HCT116 (cell line): ENCODE results near the gene PIBF1. TPM values are rescaled to one million over a fixed set of nuclear protein-coding genes. Genes with fewer than 3 reads are reported as not detected.

Experiments
- ATAC-seq: fragments of 200-7000 bp; cut with Tn5 transposase; 2 replicates; pipeline ENCODE4 v1.9.1; 2020; ENCODE audit warnings: mild to moderate bottlenecking, moderate library complexity
- BruUV-seq: library from RNA; stranded (reverse); fragments of 400-500 nt; replicated peaks from 2 replicates; lab custom pipeline; 2021; lab: Mats Ljungman, UMichigan
- CTCF ChIA-PET: fragments of 300-600 bp; sonication (Branson Sonifier 250); formaldehyde crosslinking; loops from one replicate; lab custom pipeline; 2021; ENCODE audit warnings: antibody characterized with exemption; lab: Charles Lee
- POLR2A ChIA-PET: fragments of 300-600, 350-600 bp; sonication (Branson Sonifier 250); formaldehyde crosslinking; loops from one replicate; lab custom pipeline; 2021; ENCODE audit warnings: antibody characterized with exemption; lab: Charles Lee
- RAD21 ChIA-PET, 2 experiments: fragments of 300-600 bp; sonication (Branson Sonifier 250); formaldehyde crosslinking; loops; one replicate each; lab custom pipeline; 2023; ENCODE audit warnings: low total read pairs in 2 of 2; ENCODE audit not compliant: uncharacterized antibody in 2 of 2, unreplicated experiment in 2 of 2, low non-redundant PET in 1 of 2; lab: Charles Lee
- DNase-seq: peaks from one replicate; pipeline ENCODE4 v3.0.0-alpha.2; 2010; ENCODE audit warnings: low read depth, low spot score
- H2AFZ ChIP-seq: fragments of 200-600 bp; shearing (Covaris generic), sonication (generic); 2 replicates; pipeline ENCODE4 v1.6.1; 2017; ENCODE audit warnings: low read depth, mixed run types, mixed read lengths, antibody characterized with exemption, low read length; ENCODE audit not compliant: poor library complexity, severe bottlenecking
- H3K27ac ChIP-seq: 2 replicates; pipeline ENCODE4 v1.5.1; 2012; ENCODE audit warnings: low read depth, low read length
- H3K27me3 ChIP-seq: fragments of 200-600 bp; sonication (generic); 2 replicates; pipeline ENCODE4 v1.6.1; 2016; ENCODE audit warnings: mixed run types, low read length, mixed read lengths; ENCODE audit not compliant: insufficient read depth
- H3K36me3 ChIP-seq, 2 experiments: fragments of 200-500 bp in 1 of 2; fragments of 200-600 bp in 1 of 2; sonication (Bioruptor generic) in 1 of 2; sonication (generic) in 1 of 2; 2 replicates each; pipeline versions ENCODE4 v1.5.1 to v1.6.1; 2014 to 2016; ENCODE audit warnings: low read length in 2 of 2, inconsistent platforms in 1 of 2, mixed read lengths in 1 of 2, mixed run types in 1 of 2; ENCODE audit not compliant: insufficient read depth in 2 of 2, control insufficient read depth in 1 of 2
- H3K4me1 ChIP-seq, 2 experiments: fragments of 200-600 bp in 1 of 2; sonication (generic) in 1 of 2; 2 replicates each; pipeline versions ENCODE4 v1.5.1 to v1.6.1; 2012 to 2017; ENCODE audit warnings: low read length in 2 of 2, inconsistent platforms in 1 of 2, mild to moderate bottlenecking in 1 of 2, mixed read lengths in 1 of 2, mixed run types in 1 of 2, moderate library complexity in 1 of 2; ENCODE audit not compliant: insufficient read depth in 2 of 2, control insufficient read depth in 1 of 2
- H3K4me2 ChIP-seq: fragments of 200-600 bp; sonication (generic); 2 replicates; pipeline ENCODE4 v1.6.1; 2017; ENCODE audit warnings: mixed run types, low read length, mixed read lengths
- H3K4me3 ChIP-seq, 2 experiments: fragments of 200-600 bp in 1 of 2; sonication (generic) in 1 of 2; replicated peaks in 1 of 2; 2 replicates each; pipeline ENCODE4 v1.5.1; 2011 to 2016; ENCODE audit warnings: low read length in 2 of 2, control low read depth in 1 of 2, low read depth in 1 of 2, mild to moderate bottlenecking in 1 of 2, mixed read lengths in 1 of 2, mixed run types in 1 of 2
- H3K79me2 ChIP-seq: fragments of 200-600 bp; sonication (generic); 2 replicates; pipeline ENCODE4 v1.6.1; 2017; ENCODE audit warnings: mild to moderate bottlenecking, mixed run types, low read length, moderate library complexity, mixed read lengths; ENCODE audit not compliant: insufficient read depth
- H3K9ac ChIP-seq: fragments of 200-600 bp; sonication (generic); 2 replicates; pipeline ENCODE4 v1.6.1; 2016; ENCODE audit warnings: low read length, mixed read lengths
- H3K9me2 ChIP-seq: fragments of 200-600 bp; sonication (generic), shearing (Covaris generic); 2 replicates; pipeline ENCODE4 v1.6.1; 2017; ENCODE audit warnings: mixed run types, mild to moderate bottlenecking, moderate library complexity; ENCODE audit not compliant: insufficient read depth
- H3K9me3 ChIP-seq, 2 experiments: fragments of 200-500 bp in 1 of 2; fragments of 200-600 bp in 1 of 2; sonication (Bioruptor generic) in 1 of 2; sonication (generic) in 1 of 2; 2 replicates each; pipeline ENCODE4 v1.6.1; 2014 to 2017; ENCODE audit warnings: low read length in 2 of 2, mixed read lengths in 2 of 2, inconsistent platforms in 1 of 2, low read depth in 1 of 2, mild to moderate bottlenecking in 1 of 2, mixed run types in 1 of 2, moderate library complexity in 1 of 2; ENCODE audit not compliant: control insufficient read depth in 1 of 2, insufficient read depth in 1 of 2
- H4K20me1 ChIP-seq: fragments of 200-600 bp; sonication (generic), shearing (Covaris generic); 2 replicates; pipeline ENCODE4 v1.6.1; 2017; ENCODE audit warnings: mixed run types, mild to moderate bottlenecking, moderate library complexity; ENCODE audit not compliant: insufficient read depth
- RAD21 ChIP-seq: IDR thresholded peaks from 2 replicates; pipeline ENCODE4 v1.6.1; 2012; ENCODE audit warnings: low read depth, mild to moderate bottlenecking
- SIN3A ChIP-seq: IDR thresholded peaks from 2 replicates; pipeline ENCODE4 v1.6.1; 2012; ENCODE audit warnings: low read depth
- SRF ChIP-seq: IDR thresholded peaks from 2 replicates; pipeline ENCODE4 v1.6.1; 2012; ENCODE audit warnings: low read depth
- intact Hi-C: fragments of 100-400 bp; cut with micrococcal nuclease; formaldehyde crosslinking; loops from 2 replicates; pipeline ENCODE4 v1.10.0; 2022
- total RNA-seq: library from RNA; stranded (reverse); gene quantifications from one replicate; pipeline ENCODE4 v1.2.1, GENCODE V29; 2021; ENCODE audit not compliant: unreplicated experiment
- TF ChIP-seq, protein P1 (sequence below): IDR thresholded peaks from 2 replicates; pipeline ENCODE4 v1.6.1; 2011; ENCODE audit warnings: mild to moderate bottlenecking, low read length, moderate library complexity; ENCODE audit not compliant: insufficient replicate concordance; ENCODE audit errors: extremely low read depth

Gene PIBF1
- total RNA-seq, 1 experiment from 2014 or later: 21.1 TPM

DNA sequence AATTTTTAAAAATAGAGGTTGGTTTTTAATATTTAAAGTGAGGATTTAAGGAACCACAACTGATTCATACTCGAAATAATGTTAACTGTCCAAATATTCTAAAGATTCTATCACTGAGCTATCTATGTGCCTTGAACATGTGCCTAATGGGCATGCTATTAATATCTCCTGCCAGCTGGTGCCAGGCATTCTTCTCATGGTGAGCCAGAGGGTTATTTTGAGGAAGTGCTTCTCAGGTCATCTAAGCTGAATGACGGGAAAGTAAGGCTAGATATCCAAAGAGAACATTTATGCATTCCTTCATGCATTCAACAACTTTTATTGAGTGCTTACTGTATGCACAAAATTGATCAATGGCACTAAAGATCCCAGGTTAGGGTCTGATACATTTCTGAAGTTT lies 138.2 kb downstream of the PIBF1 start:
- BruUV-seq: no TSS peak
- no peak overlapping the region for H3K27ac ChIP-seq
- intact Hi-C loops: no loop called here
- H2AFZ ChIP-seq: no peak overlapping the region
- ChIA-PET RAD21 (no interaction called here), POLR2A (no interaction called here), CTCF (no interaction called here)
- peaks cover 0 to 13% of the 10 kb centered on the region in 2 experiments; a peak in 1 of 4 replicates for H3K4me1 ChIP-seq
- H4K20me1 ChIP-seq: no peaks in the 10 kb centered on the region
- H3K27me3 ChIP-seq: no peaks in the 10 kb centered on the region
- H3K9me3 ChIP-seq: no peaks in the 10 kb centered on the region
- no peak for ATAC-seq
- DNase-seq: no peak
- H3K4me3 ChIP-seq: no peak overlapping the region
- H3K9me2 ChIP-seq: no peaks in the 10 kb centered on the region
- no peak overlapping the region for H3K4me2 ChIP-seq
- TF ChIP-seq, protein P1, sequence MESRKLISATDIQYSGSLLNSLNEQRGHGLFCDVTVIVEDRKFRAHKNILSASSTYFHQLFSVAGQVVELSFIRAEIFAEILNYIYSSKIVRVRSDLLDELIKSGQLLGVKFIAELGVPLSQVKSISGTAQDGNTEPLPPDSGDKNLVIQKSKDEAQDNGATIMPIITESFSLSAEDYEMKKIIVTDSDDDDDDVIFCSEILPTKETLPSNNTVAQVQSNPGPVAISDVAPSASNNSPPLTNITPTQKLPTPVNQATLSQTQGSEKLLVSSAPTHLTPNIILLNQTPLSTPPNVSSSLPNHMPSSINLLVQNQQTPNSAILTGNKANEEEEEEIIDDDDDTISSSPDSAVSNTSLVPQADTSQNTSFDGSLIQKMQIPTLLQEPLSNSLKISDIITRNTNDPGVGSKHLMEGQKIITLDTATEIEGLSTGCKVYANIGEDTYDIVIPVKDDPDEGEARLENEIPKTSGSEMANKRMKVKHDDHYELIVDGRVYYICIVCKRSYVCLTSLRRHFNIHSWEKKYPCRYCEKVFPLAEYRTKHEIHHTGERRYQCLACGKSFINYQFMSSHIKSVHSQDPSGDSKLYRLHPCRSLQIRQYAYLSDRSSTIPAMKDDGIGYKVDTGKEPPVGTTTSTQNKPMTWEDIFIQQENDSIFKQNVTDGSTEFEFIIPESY: no peak
- TF ChIP-seq SRF: no peak
- no peak for TF ChIP-seq RAD21
- TF ChIP-seq SIN3A: no peak
- no peaks in the 10 kb centered on the region for H3K79me2 ChIP-seq
- H3K36me3 ChIP-seq: peaks cover 0 to 6% of the 10 kb centered on the region in 2 experiments; a peak in 2 of 4 replicates
- H3K9ac ChIP-seq: no peak overlapping the region

DNA sequence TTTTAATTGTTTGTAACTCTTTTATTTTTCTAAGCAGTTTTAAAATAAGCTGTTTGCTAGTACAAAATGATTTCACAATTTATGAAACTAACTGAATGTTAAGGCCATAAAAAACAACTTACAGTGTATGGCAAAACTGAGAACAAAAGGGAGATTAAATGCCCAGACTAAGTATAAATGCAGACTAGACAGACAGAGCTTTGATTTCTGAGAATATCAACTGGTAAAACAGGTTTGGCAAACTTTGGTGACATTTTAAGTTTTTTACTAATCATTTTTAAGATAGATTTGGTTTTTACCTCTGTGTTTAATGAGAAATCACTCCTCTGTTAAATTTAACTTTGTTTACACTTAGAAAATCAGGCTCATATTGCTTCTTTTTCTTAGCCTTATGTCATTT lies 149.4 kb downstream of the PIBF1 start:
- Histone ChIP-seq H3K27me3 (no peaks in the 10 kb centered on the region), H3K9me3 (no peaks in the 10 kb centered on the region), H3K79me2 (no peaks in the 10 kb centered on the region), H3K27ac (no peak overlapping the region), H3K9ac (no peak overlapping the region), H3K9me2 (no peaks in the 10 kb centered on the region), H3K4me2 (no peak overlapping the region), H3K4me1 (peaks cover 0 to 3% of the 10 kb centered on the region in 2 experiments; a peak in 2 of 4 replicates), H2AFZ (no peak overlapping the region), H4K20me1 (no peaks in the 10 kb centered on the region), H3K4me3 (no peak overlapping the region), H3K36me3 (0 out of 4 replicates have a peak, but pooled peaks cover 0 to 2% of the 10 kb centered on the region in 2 experiments)
- BruUV-seq: no TSS peak
- no peak for TF ChIP-seq RAD21
- no peak for DNase-seq
- POLR2A ChIA-PET: no interaction called here
- CTCF ChIA-PET: no interaction called here
- RAD21 ChIA-PET: no interaction called here
- no peak for ATAC-seq
- intact Hi-C loops: no loop called here
